Frontal cortex (tissue), 4 donors: ENCODE results near the gene PCGF5. TPM values are rescaled to one million over a fixed set of nuclear protein-coding genes. Genes with fewer than 3 reads are reported as not detected.
A peak's percentile ranks its signal among the peaks of the same experiment; 100 is the strongest.
"Not testable (repeated sequence)": the region's sequence is repeated elsewhere in the genome, so short reads cannot be mapped to it uniquely, and the experiment has no call there.

ENCODE experiments used
- DNase-seq, 2 donors: peaks; one replicate each; pipeline ENCODE4 v3.0.0; 2012; ENCODE audit warnings: low spot score in 2 of 2
- FAIRE-seq: peaks from 2 replicates; lab custom pipeline; 2012; peaks lifted over from hg19 to GRCh38; lab: Jason Lieb, UNC
- total RNA-seq: library from RNA; depleted of rRNA; stranded (reverse); fragments of >200 nt; gene quantifications from one replicate; pipeline ENCODE4 v1.2.3, GENCODE V29; 2014
- donor health status: control.
- donor health status: control.
- donor health status: control.

The PCGF5 gene
- total RNA-seq, 1 donor from 2014 or later, result 15.5 TPM

- DNase-seq (no peak), FAIRE-seq (no peak)
These were observed 36.8 kb downstream of the PCGF5 start for GRCh38 chr10:91257310-91257709.

GRCh38 chr10:91260417-91260816 is 40.0 kb downstream of the PCGF5 start:
- DNase-seq, FAIRE-seq: not testable (repeated sequence)

DNA sequence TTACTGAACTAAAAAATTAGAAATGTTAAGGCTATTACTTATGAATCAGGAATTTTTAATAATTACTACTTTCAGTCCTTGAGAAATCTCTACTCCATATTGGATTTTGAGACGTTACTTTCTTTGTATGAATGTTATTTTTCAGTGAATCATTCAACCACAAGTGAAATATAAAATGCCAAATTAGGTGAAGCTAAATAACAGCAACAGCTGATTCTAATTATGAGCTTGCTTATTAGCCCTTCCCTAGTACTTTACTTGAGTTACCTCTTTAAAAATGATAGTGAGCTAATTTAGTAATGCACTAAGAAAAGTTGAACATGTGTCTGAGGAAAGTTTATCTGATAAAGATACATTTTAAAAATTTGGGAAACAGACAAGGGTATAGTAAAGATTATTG is 51.4 kb downstream of the PCGF5 start:
- no peak for FAIRE-seq
- DNase-seq, result no peak

- DNase-seq (no peak), FAIRE-seq (no peak)
These were observed 64.1 kb downstream of the PCGF5 start for GRCh38 chr10:91284486-91285090.

- FAIRE-seq (no peak), DNase-seq (no peak)
These were observed 66.1 kb downstream of the PCGF5 start for GRCh38 chr10:91286572-91286971.

DNA sequence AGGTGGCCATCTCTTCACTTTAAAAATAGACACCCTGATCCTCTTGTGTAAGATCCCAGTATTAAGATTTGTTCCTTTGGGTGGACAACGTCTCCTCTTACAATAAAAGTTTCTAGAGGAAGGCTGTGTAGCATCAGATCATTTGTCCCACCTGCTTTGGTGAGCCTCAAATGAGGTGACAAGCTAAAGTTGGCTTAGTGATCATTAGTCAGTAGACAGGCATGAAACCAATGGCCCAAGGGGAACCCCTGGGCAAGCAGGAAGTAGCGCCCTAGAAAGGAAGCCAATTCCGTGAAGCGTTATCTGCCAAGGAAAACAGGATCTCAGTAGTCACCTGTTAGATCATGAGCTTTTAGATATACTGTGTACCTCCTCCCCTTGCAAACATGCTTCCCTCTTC is 66.8 kb downstream of the PCGF5 start:
- DNase-seq (no peak), FAIRE-seq (no peak)

DNA sequence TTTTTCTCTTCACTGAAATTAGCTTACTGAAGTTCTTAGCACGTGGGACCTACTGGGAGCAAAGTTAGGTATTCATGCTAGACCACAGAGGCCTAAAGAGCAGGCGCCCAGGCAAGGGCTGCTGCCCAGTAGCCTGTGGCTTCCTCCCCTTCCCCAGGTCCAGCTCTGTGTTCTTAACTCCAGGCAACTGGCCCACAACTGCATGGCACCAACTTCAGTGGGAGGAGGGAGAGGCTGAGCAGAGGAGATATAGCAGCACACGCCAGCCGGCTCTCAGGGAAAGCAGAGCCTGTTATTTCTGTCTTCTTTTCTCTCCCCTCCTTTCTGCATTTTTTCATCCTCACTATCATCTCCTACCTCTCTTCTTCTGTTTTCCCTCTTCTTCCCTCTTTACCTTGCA is 67.4 kb downstream of the PCGF5 start:
- no peak for DNase-seq
- no peak for FAIRE-seq

DNA sequence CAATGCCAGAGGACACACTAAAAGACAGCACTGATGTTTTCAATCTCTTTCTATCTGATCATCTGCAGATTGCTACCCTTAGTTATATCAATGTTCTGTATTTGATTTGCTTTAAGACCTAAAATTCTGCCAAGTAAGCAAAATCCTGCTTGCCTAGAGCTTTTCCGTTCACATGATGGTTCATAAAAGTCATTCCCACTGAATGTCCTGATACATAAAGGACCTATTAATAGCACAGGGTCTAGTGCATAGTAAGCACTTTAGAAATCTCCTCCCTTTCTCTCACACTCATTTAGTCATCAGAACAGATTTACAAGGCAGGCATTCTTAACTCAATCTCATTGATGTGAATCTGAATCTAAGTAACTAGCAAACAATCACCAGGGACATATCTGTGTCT is 68.8 kb downstream of the PCGF5 start:
- no peak for DNase-seq
- FAIRE-seq, result no peak

DNA sequence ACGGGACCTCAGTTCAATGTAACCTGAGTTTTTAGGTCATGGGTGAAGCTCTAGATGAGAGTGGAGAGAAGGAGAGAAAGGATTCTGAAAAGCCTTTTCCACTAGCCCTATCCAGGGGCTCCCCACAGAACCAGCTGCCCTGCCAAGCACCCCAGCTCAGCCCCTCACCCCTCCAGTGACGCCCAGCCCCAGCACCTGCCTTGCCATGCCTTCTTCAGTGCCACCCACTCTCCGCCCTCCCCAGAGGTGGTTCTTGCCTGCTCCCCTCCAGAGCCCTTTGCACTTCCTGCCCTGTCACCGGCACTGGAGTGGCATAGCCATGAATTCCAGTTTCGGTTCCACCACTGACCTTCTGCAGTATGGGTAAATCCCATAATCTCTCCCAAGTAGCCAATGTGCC is 70.1 kb downstream of the PCGF5 start:
- DNase-seq, result no peak
- no peak for FAIRE-seq

DNA sequence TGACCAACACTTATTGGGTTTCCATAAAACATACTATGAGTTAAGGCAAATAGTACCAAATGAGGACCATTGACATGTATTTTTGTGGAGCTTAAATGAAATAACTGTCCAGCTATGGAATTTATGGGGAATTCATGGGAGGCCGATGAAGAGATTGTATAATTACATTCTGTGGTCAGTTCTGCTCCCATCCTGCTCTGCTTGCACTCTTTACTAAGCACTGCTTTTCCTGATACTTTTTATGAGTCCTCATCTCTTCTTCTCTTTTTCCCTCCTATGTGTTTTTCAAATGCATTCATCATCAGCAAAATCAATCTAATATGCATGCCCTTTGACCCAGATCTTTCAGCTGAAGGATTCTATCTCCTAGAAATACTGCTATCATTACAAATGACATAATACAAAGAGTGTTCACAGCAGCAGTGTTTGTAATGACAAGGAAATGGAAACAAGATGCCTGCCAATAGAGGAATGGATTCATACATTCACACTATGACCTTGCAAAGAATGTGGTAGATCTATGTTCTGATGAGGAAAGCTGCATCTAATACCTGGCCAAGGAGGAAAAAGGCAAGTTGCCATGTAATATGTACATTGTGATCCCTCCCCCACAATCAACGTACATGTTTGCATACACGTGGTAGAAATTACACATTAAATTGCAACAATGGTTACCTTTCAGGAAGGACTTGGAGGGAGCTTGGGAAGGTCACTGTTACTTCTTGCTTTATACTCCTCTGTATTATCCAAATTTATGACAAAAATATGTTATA is 73.9 kb downstream of the PCGF5 start:
- FAIRE-seq (no peak), DNase-seq (no peak)

DNA sequence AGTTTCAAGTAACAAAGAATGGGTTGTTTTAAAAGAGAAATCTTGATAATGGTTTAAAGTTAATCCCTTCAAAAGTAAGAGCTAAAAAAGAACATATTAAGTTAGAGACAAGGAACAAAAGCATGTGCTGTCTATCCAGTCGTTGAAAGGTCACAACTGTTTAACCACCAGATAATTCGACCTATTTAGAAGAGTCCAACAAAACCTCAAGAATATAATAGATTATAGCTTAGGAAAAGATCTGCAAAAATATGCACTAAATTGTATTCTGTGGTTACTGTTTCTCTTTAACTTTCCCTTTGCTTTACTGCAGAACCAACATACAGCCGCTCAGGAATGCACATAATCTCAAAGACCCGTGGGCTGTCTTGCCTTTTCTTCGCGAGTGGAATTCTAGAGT is 74.9 kb downstream of the PCGF5 start:
- FAIRE-seq, result no peak
- no peak for DNase-seq

- no peak for DNase-seq
- FAIRE-seq, result no peak
These were observed 76.0 kb downstream of the PCGF5 start for GRCh38 chr10:91296471-91296870.

DNA sequence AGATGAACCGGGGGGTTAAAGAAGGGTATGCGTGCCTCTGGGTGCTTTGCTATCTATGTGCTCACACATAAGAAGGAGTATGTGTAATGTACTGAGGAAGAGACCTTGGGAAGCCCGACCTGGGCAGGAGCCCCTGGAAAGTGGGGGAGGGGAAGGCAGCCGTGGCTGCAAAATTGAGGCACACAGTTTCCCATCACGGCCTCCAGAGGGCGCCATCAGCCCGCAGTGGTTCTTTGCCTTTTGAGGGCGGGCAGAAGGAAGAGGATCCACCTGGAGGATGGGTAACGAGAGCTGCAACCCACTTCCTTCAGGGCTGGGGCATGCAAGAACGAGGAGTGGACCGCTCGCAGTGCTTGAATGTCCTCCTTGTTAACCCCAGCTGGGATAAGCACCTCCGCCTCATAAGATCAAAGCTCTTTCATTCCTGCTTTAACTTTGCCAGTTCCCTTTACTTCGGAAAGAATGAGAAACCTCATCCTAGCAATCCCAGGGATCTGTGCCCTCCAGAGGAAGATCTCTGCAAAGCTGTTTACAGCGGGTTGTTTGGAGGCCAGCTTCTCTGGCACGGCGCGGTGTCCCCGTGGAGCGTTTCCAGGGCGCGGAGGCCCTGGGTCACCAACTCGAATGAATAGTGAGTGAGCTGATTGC is 77.9 kb downstream of the PCGF5 start:
- DNase-seq (peak; percentile 34 to 64), FAIRE-seq (no peak)

DNA sequence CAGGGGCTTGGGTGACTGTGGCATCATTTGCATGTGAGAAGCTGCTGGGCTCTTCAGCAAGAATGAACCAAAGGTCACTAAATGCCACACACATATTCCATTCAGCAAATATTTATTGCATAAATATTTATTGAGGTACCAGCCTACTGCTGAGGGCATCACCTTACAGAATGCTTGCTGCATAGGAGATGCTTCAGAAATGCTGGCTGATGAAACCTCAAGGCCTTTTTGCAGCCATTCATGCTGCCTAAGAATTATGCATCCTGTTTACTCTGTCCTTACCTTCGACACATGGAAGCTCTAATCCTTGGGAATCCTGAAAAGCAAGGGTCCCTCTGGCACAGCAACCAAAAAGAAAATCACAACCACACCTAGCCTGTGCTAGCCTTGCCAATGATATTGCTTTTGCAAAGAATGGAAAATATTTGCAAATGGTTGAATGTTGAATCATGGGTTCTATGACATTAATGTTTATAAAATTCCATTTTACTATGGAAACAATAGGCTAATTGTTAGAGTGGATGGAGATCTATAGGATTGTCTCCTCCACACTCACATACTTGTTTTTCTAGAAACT is 79.6 kb downstream of the PCGF5 start:
- DNase-seq (no peak), FAIRE-seq (no peak)

DNA sequence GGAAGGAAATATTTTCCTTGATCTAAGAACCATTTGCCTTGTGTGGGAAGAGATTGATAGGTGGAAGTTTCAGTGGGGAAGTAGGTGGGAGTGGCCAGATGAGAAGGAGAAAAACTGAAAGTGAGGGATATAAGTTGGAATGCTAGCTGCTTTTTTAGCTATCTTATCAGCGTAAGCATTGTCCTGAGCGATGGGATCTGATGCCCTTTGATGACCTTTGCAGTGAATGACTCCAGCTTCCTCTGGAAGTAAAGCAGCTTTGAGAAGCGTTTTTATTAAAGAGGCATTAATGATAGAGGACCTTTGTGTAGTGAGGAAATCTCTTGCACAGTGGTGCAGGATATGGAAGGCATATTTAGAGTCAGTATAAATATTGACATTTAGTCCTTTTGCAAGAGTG is 82.5 kb downstream of the PCGF5 start:
- DNase-seq, FAIRE-seq: not testable (repeated sequence)

GRCh38 chr10:91305979-91306378 is 85.5 kb downstream of the PCGF5 start:
- DNase-seq, FAIRE-seq: not testable (repeated sequence)

- no peak for DNase-seq
- FAIRE-seq, result no peak
These were observed 87.0 kb downstream of the PCGF5 start for GRCh38 chr10:91307489-91307888.

DNA sequence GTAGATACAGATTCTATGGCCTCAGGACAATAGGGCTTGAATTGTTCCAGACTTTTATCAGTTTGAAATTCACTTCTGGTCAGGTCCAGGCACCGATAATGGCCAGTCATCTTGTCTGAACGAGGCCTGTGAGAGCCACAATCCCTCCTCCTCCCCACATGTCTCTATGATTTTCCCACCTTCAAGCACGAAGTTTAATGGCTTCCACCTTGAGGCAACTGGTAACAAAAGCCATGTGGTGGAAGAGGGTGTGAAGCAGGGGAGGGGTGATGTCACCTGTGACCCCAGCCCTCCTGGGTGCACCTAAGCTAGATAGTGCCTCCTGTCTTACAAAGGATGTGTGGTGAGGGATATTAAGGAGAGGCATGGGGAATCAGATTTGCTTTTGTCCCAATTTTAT is 89.2 kb downstream of the PCGF5 start:
- FAIRE-seq, result no peak
- no peak for DNase-seq

DNA sequence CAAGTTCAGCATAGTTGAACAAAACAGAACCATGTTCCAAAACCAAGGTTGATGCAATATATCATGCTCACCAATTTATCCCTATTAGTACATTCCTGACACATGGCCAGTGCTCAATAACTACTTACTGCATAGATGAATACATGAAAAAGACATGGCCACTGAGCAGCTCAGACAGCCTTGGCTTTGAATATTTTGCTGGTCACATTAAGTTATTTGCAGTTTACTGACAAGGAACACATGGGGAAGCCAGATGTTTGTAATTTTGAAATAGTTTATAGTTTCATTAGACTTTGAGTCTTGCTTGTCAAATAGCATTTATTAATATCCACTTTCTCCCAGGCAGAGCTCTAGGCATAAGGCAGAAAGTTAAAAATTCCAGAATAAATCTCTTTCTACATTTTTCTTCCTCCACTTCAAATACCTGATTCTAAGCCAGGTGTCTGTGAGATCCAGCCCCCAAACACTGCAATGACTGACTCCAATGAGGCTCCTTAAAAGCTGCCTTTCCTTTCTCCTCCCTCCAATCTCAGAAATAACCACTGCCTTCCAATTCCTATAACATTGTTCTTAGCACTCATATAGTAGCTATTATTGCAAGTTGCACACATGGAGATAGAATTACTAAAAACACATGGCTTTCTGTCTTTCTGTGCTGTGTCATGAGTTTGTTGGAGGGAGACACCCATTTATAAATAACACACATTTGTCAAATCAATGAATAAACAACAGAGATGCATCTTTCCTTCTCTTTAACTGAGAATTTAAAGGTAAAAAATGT is 91.3 kb downstream of the PCGF5 start:
- no peak for FAIRE-seq

DNA sequence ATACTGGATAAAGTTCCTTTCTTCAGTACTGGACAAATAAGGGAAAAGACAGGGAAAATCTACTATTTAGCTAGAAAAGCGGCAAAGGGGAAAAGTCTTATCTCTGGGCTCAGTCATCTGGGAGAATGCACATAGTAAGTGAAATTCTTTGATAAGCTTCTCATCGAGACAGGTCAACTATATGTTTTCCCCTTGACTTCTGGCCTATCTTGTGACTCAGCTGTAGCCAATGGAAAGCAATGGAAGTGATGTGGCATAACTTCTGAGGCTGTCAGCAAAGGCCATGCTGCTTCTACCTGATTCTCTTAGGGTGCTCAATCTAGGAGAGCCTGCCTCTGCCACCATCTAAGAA is 91.9 kb downstream of the PCGF5 start:
- DNase-seq, result no peak
- FAIRE-seq, result no peak

More for the DNA sequence above, 91.3 kb downstream of the PCGF5 start:
- no peak for DNase-seq
